LNCaP clone FGC (cell line): ENCODE results near the gene SPTA1.

Source experiments
- DNase-seq: peaks from one replicate; pipeline ENCODE4 v3.0.0-alpha.2; 2011; ENCODE audit warnings: low read depth
- H3K4me3 ChIP-seq: 2 replicates; pipeline ENCODE4 v1.5.1; 2011; ENCODE audit warnings: mild to moderate bottlenecking, low read depth, low read length, control low read depth
- TF ChIP-seq, protein P1 (sequence below): IDR thresholded peaks from 2 replicates; pipeline ENCODE4 v1.5.1; 2012; ENCODE audit warnings: mild to moderate bottlenecking; ENCODE audit not compliant: control insufficient read depth, insufficient read depth; ENCODE audit errors: extremely low read depth

Gene SPTA1

DNA sequence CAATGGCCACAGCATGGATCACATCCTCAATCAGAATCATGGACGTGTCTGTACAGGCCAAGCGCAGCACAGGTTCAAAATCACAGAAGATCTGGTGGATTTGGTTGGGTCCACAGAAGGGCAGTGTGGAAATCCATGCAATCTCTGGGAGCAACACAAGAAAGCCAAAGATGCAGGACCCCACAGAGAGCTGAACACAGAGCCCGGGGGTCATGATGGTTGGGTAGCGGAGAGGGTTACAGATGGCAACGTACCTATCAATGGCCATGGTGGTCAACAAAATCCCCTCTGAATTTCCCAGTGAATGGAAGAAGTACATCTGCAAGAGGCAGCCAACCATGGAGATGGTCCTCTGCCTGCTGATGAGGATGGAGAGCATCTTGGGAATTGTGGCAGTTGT is 37.9 kb upstream of the SPTA1 start:
- DNase-seq, result no peak
- H3K4me3 ChIP-seq, result no peak overlapping the region
- TF ChIP-seq, protein P1, sequence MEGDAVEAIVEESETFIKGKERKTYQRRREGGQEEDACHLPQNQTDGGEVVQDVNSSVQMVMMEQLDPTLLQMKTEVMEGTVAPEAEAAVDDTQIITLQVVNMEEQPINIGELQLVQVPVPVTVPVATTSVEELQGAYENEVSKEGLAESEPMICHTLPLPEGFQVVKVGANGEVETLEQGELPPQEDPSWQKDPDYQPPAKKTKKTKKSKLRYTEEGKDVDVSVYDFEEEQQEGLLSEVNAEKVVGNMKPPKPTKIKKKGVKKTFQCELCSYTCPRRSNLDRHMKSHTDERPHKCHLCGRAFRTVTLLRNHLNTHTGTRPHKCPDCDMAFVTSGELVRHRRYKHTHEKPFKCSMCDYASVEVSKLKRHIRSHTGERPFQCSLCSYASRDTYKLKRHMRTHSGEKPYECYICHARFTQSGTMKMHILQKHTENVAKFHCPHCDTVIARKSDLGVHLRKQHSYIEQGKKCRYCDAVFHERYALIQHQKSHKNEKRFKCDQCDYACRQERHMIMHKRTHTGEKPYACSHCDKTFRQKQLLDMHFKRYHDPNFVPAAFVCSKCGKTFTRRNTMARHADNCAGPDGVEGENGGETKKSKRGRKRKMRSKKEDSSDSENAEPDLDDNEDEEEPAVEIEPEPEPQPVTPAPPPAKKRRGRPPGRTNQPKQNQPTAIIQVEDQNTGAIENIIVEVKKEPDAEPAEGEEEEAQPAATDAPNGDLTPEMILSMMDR, result no peak

DNA sequence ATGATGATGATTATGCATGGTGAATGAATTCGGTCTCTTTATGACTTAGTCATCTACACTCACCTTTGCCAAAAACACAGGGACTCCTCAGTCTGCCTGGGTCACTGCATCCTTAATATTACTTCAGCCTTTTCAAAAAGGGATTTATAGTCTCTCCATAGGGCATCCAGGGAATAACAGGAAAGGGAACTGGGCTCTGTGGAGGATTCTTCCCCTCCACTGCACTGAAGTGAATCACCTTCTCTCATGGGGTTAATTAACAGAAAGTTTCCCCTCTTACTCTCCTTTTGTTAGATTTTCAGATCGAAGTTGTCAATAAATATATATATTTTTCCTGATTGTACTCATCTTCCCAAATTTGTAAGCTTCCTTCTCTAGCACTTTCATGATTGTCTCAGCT is 34.1 kb upstream of the SPTA1 start, which contains the start of gene OR6K3:
Gene OR6K3 (minus strand): TSS at position 101 of the 400 bp plus-strand sequence. CDS start 2,605 bp downstream, outside the sequence.
- no peak within 1 kb of the TSS for H3K4me3 ChIP-seq
- TF ChIP-seq, protein P1, result no peak

GRCh38 chr1:158719664-158720063 is 33.1 kb upstream of the SPTA1 start:
- DNase-seq, result no peak
- H3K4me3 ChIP-seq, result no peak overlapping the region
- TF ChIP-seq, protein P1, result no peak

More for the DNA sequence above, 34.1 kb upstream of the SPTA1 start, which contains the start of gene OR6K3:
- no peak for DNase-seq

DNA sequence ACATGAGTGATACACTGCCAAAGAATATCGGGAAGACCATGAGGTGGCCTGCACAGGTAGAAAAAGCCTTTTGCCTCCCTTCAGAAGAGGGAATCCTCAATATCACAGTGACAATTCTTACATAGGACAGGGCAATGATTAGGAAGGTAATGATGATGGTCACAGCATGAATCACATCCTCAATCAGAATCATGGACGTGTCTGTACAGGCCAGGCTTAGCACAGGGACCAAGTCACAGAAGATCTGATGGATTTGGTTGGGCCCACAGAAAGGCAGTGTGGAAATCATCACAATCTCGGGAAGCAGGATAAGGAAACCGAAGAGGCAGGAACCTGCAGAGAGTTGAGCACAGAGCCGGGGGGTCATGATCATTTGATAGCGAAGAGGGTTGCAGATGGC is 30.8 kb upstream of the SPTA1 start:
- DNase-seq, result no peak
- TF ChIP-seq, protein P1, result no peak

GRCh38 chr1:158716335-158716734 is 29.8 kb upstream of the SPTA1 start:
- TF ChIP-seq, protein P1, result no peak

More for the DNA sequence above, 30.8 kb upstream of the SPTA1 start:
- H3K4me3 ChIP-seq, result no peak overlapping the region

GRCh38 chr1:158714754-158715153 is 28.2 kb upstream of the SPTA1 start:
- no peak for DNase-seq
- no peak overlapping the region for H3K4me3 ChIP-seq
- TF ChIP-seq, protein P1, result no peak

More at GRCh38 chr1:158716335-158716734, 29.8 kb upstream of the SPTA1 start:
- DNase-seq, result no peak
- no peak overlapping the region for H3K4me3 ChIP-seq

- no peak for DNase-seq
- TF ChIP-seq, protein P1, result no peak
- no peak overlapping the region for H3K4me3 ChIP-seq
Observed at GRCh38 chr1:158711098-158711497, 24.6 kb upstream of the SPTA1 start.
